Measurements from ENCODE around the gene HIVEP1. TPM values are rescaled to one million over a fixed set of nuclear protein-coding genes. Genes with fewer than 3 reads are reported as not detected.
"Not testable (repeated sequence)": the region's sequence is repeated elsewhere in the genome, so short reads cannot be mapped to it uniquely, and the experiment has no call there.

HIVEP1 gene
- total RNA-seq, 1 donor from 2014 or later: 30.8 TPM

DNA sequence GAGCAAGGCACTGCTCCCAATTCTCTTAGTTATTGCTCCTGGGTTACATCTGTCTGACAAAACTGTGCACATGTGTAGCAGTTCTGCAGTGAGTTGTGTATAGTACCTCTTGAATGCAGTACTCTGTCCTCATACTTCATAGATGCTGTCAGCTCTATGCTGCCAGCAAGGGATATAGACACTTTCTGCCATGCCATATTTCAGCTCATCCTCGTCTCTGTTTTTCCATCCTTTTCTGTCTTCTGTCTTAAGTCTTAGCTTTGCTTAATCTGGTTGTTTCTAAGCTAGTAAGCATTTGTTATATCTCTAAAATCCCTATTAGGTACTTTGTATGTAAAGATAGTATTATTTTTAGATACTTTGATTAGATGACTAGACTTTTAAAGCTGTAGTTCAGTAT is 76.4 kb downstream of the HIVEP1 start:
- DNase-seq: no peak

- DNase-seq: no peak
These were observed 78.6 kb downstream of the HIVEP1 start for GRCh38 chr6:12090714-12091113.

- no peak for DNase-seq
These were observed 80.7 kb downstream of the HIVEP1 start for GRCh38 chr6:12092762-12093161.

- DNase-seq: no peak
These were observed 82.6 kb downstream of the HIVEP1 start for GRCh38 chr6:12094689-12095088.

- DNase-seq: no peak
These were observed 84.2 kb downstream of the HIVEP1 start for GRCh38 chr6:12096342-12096741.

- DNase-seq: no peak
These were observed 85.7 kb downstream of the HIVEP1 start for GRCh38 chr6:12097791-12098190.

- no peak for DNase-seq
These were observed 87.7 kb downstream of the HIVEP1 start for GRCh38 chr6:12099623-12100338.

DNA sequence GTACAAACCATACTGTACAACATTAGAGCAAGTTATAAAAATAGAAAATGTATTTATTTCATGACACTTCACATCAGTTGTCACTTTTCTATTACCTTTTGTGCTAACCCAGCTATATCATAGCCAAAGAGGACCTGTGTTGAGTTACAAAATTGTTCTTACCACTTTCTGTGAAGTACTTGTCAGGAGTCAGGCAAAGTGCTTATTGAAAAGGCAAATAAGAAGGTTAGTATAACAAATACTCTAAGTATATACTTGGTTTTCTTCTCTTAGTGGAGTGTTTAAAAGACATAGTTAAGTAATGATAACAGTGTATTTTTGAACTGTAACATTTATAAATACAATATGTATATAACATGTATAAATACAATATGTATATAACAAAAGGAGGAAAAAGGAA is 88.9 kb downstream of the HIVEP1 start:
- DNase-seq: no peak

GRCh38 chr6:12101653-12102312 is 89.7 kb downstream of the HIVEP1 start:
- DNase-seq: no peak

GRCh38 chr6:12102350-12102749 is 90.2 kb downstream of the HIVEP1 start:
- DNase-seq: no peak

DNA sequence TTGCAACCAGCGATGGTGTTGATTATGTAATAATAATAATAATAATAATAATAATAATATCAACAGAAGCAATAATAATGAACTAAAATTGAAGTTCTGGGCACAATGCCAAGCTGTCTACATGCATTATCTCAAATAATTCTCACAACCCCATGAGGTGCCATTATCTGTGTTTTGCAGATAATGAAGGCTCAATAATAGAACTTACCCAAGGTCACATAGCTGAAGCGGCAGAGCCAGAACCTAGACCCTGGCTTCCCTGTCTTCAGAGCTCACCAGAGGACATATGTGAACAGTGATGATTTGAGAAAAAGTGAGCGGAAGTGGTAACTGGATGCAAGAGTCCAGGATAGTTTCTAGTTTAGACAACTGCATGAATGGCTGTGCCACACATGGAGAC is 91.0 kb downstream of the HIVEP1 start:
- DNase-seq: no peak

DNA sequence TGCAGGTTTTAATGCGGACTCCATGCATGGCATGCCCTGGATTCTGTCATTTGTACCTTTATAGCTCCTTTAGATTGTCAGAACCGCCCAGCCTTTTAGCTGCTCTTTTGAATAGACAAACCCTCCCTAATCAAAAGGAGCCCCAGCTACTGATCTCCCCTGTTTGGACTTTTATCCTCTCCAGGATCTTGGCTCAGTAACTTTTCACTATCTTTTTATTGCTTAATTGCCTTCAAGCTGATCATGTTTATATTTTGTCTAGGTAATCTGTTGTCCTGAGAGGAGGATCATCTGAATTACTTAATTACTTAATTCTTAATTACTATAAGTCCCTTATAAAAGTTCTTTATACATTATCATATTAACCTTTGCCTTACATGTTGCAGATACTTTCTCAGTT is 93.2 kb downstream of the HIVEP1 start:
- DNase-seq: no peak

DNA sequence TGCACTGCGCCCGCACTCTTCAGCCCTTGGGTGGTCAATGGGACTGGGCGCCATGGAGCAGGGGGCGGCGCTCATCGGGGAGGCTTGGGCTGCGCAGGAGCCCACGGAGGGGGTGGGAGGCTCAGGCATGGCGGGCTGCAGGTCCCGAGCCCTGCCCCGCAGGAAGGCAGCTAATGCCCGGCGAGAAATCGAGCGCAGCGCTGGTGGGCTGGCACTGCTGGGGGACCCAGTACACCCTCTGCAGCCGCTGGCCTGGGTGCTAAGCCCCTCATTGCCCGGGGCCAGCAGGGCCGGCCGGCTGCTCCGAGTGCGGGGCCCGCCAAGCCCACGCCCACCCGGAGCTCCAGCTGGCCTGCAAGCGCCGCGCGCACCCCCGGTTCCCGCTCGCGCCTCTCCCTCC is 96.3 kb downstream of the HIVEP1 start:
- DNase-seq: not testable (repeated sequence)

- no peak for DNase-seq
These were observed 98.6 kb downstream of the HIVEP1 start for GRCh38 chr6:12110523-12111362.

DNA sequence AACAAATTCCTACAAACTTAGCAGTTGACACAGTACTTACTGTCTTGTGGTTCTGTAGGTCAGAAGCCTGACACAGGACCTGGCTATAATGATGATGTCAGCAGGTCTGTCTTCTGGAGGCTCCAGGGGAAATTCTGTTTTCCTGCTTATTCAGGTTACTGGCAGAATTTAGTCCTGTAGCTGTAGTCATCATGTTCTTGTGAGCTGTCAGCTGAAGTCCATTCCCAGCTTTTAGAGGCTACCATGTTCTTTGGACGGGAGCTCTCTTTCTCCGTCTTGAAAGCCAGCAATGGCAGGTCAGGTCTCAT is 99.2 kb downstream of the HIVEP1 start:
- DNase-seq: no peak

- no peak for DNase-seq
These were observed 100.6 kb downstream of the HIVEP1 start for GRCh38 chr6:12112540-12113189.

GRCh38 chr6:12113190-12113577 is 101.1 kb downstream of the HIVEP1 start:
- no peak for DNase-seq

- DNase-seq: no peak
These were observed 102.0 kb downstream of the HIVEP1 start for GRCh38 chr6:12114055-12114503.

GRCh38 chr6:12115001-12115400 is 102.9 kb downstream of the HIVEP1 start:
- no peak for DNase-seq

DNA sequence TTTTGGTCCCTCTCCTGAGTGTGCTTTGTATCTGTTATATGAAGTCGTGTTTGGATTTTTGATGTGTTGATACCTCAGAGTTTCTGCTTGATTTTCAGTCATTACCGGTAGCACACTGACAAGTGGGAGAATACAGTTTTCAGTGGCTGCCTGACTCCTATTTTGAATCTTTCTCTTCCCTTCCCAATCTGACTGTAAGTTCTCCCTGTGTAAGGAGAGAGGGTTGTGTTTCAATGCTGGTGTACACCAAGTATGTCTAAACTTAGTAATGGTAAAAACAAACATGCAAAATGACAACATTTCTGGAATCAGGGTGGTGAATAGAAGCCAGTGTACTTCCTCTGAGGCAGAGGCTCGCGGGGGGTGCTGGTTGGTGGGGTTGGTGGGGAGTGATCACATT is 103.4 kb downstream of the HIVEP1 start:
- no peak for DNase-seq

- no peak for DNase-seq
These were observed 104.2 kb downstream of the HIVEP1 start for GRCh38 chr6:12116264-12116800.

GRCh38 chr6:12116978-12117377 is 104.9 kb downstream of the HIVEP1 start:
- no peak for DNase-seq

DNA sequence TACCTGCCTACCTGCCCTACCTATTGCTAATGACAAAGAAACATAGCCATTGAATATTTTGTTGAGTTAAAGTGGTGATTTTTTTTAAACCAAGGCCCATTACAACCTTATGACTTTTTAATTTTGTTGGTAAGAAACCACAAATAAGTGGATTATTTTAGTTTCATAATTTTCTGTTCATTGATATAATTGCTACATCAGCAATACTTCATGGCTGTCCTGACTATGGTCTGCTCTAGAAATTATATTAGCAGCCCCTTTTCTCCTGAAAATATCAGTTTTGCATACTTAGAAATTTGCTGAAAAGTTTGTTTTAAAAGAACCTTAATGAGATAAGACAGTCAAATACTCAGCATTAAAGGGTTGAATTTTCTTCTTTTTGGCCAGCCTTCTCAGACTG is 106.5 kb downstream of the HIVEP1 start:
- no peak for DNase-seq
